ENCODE results near the gene ZNF341. TPM values are rescaled to one million over a fixed set of nuclear protein-coding genes. Genes with fewer than 3 reads are reported as not detected.

ZNF341 gene
- polyA plus RNA-seq, 1 donor from 2014 or later: 1.2 TPM

DNA sequence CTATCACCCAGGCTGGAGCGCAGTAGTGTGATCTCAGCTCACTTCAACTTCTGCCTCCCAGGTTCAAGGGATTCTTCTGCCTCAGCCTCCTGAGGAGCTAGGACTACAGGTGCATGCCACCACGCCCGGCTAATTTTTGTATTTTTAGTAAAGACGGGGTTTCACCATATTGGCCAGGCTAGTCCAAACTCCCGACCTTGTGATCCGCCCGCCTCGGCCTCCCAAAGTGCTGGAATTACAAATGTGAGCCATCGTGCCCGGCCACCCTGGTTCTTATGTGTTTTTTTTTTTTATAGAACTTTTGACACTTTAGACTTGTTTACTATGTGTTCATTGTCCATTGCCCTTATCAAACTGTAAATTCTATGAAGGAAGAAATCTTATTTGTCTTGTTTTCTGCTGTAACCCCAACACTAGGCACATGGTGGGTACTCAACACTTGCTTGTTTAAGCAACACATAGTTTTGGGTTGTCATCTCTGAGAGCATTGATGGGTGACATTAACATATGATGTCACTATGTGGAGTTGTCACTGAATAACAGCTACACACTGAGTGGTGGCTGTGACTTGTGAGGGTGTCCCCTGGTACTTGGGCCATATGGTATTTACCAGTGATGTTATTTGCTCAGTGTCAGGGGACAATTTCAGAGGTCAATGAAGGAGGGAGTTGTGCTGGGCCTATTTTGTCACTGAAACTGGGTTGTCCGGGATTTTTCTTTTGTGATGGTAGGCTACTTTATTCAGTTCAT, 10.2 kb upstream of the ZNF341 start:
- H3K27me3 ChIP-seq (ENCODE audit: insufficient read depth, low read depth, low read length): no peaks in the 10 kb centered on the region
- H3K79me2 ChIP-seq (replicated peaks; ENCODE audit: insufficient read depth, low read length): no peaks in the 10 kb centered on the region
- no peak overlapping the region for H3K4me3 ChIP-seq (ENCODE audit: low read length)
- H3K9ac ChIP-seq (ENCODE audit: low read length): no peak overlapping the region
- TF ChIP-seq EP300 (conservative IDR thresholded peaks at IDR 0.05; ENCODE audit: poor library complexity, severe bottlenecking) (no peak), MXI1 (conservative IDR thresholded peaks at IDR 0.05; ENCODE audit: poor library complexity, severe bottlenecking) (no peak), RAD21 (conservative IDR thresholded peaks at IDR 0.05) (no peak), SMC3 (conservative IDR thresholded peaks at IDR 0.05; ENCODE audit: poor library complexity) (no peak), TAF1 (IDR thresholded peaks at IDR 0.05; ENCODE audit: low read depth) (no peak), POLR2AphosphoS5 (IDR thresholded peaks at IDR 0.05) (no peak), EZH2 (IDR thresholded peaks at IDR 0.05; ENCODE audit: borderline replicate concordance, insufficient read depth, low read length, poor library complexity, severe bottlenecking) (no peak)
- TF ChIP-seq, protein P1, sequence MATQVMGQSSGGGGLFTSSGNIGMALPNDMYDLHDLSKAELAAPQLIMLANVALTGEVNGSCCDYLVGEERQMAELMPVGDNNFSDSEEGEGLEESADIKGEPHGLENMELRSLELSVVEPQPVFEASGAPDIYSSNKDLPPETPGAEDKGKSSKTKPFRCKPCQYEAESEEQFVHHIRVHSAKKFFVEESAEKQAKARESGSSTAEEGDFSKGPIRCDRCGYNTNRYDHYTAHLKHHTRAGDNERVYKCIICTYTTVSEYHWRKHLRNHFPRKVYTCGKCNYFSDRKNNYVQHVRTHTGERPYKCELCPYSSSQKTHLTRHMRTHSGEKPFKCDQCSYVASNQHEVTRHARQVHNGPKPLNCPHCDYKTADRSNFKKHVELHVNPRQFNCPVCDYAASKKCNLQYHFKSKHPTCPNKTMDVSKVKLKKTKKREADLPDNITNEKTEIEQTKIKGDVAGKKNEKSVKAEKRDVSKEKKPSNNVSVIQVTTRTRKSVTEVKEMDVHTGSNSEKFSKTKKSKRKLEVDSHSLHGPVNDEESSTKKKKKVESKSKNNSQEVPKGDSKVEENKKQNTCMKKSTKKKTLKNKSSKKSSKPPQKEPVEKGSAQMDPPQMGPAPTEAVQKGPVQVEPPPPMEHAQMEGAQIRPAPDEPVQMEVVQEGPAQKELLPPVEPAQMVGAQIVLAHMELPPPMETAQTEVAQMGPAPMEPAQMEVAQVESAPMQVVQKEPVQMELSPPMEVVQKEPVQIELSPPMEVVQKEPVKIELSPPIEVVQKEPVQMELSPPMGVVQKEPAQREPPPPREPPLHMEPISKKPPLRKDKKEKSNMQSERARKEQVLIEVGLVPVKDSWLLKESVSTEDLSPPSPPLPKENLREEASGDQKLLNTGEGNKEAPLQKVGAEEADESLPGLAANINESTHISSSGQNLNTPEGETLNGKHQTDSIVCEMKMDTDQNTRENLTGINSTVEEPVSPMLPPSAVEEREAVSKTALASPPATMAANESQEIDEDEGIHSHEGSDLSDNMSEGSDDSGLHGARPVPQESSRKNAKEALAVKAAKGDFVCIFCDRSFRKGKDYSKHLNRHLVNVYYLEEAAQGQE (IDR thresholded peaks at IDR 0.05; ENCODE audit: borderline replicate concordance): no peak
- TF ChIP-seq, protein P2, sequence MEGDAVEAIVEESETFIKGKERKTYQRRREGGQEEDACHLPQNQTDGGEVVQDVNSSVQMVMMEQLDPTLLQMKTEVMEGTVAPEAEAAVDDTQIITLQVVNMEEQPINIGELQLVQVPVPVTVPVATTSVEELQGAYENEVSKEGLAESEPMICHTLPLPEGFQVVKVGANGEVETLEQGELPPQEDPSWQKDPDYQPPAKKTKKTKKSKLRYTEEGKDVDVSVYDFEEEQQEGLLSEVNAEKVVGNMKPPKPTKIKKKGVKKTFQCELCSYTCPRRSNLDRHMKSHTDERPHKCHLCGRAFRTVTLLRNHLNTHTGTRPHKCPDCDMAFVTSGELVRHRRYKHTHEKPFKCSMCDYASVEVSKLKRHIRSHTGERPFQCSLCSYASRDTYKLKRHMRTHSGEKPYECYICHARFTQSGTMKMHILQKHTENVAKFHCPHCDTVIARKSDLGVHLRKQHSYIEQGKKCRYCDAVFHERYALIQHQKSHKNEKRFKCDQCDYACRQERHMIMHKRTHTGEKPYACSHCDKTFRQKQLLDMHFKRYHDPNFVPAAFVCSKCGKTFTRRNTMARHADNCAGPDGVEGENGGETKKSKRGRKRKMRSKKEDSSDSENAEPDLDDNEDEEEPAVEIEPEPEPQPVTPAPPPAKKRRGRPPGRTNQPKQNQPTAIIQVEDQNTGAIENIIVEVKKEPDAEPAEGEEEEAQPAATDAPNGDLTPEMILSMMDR (IDR thresholded peaks at IDR 0.05; ENCODE audit: poor library complexity, severe bottlenecking): no peak
- H3K9me2 ChIP-seq (ENCODE audit: insufficient read depth, low read length): no peaks in the 10 kb centered on the region
- no peak overlapping the region for H3K4me2 ChIP-seq (ENCODE audit: low read length)
- no peaks in the 10 kb centered on the region for H3K36me3 ChIP-seq (ENCODE audit: insufficient read depth, low read length)
- H3F3A ChIP-seq (ENCODE audit: insufficient read depth, low read length, poor library complexity, severe bottlenecking): no peaks in the 10 kb centered on the region
- H4K20me1 ChIP-seq (ENCODE audit: insufficient read depth): no peaks in the 10 kb centered on the region
- H2AFZ ChIP-seq (ENCODE audit: low read depth, low read length): no peak overlapping the region
- no peaks in the 10 kb centered on the region for H3K9me3 ChIP-seq (ENCODE audit: low read length)
- no peak overlapping the region for H3K27ac ChIP-seq (ENCODE audit: low read length)

DNA sequence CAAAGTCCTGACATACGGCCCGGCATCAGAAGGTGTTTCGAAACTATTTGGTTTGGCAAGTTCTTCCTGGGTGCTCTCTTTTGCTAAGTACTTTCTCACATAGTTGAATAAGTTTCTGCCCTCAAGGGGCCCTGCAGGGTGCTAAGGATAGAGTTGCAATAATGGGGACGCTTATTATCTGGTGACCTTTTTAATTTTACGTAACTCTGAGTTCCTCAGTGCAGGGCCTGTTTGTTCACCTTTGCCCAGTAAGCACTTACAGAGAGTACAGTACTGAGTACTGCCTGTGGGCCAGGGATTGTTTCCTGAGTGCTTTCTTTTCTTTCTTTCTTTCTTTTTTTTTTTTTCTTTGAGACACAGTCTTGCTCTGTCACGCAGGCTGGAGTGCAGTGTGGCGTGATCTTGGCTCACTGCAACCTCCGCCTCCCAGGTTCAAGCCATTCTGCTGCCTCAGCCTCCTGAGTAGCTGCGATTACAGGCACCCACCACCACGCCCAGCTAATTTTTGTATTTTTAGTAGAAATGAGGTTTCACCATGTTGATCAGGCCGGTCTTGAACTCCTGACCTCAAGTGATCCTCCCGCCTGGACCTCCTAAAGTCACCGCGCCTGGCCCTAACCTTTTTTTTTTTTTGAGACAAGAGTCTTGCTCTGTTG, 7.2 kb upstream of the ZNF341 start:
- H4K20me1 ChIP-seq (ENCODE audit: insufficient read depth): no peaks in the 10 kb centered on the region
- H3F3A ChIP-seq (ENCODE audit: insufficient read depth, low read length, poor library complexity, severe bottlenecking): no peaks in the 10 kb centered on the region
- H3K36me3 ChIP-seq (ENCODE audit: insufficient read depth, low read length): no peaks in the 10 kb centered on the region
- no peak overlapping the region for H2AFZ ChIP-seq (ENCODE audit: low read depth, low read length)
- H3K9ac ChIP-seq (ENCODE audit: low read length): no peak overlapping the region
- TF ChIP-seq EP300 (conservative IDR thresholded peaks at IDR 0.05; ENCODE audit: poor library complexity, severe bottlenecking) (no peak), EZH2 (IDR thresholded peaks at IDR 0.05; ENCODE audit: borderline replicate concordance, insufficient read depth, low read length, poor library complexity, severe bottlenecking) (no peak), SMC3 (conservative IDR thresholded peaks at IDR 0.05; ENCODE audit: poor library complexity) (no peak), RAD21 (conservative IDR thresholded peaks at IDR 0.05) (no peak), TAF1 (IDR thresholded peaks at IDR 0.05; ENCODE audit: low read depth) (no peak), MXI1 (conservative IDR thresholded peaks at IDR 0.05; ENCODE audit: poor library complexity, severe bottlenecking) (no peak)
- TF ChIP-seq, protein P1 (IDR thresholded peaks at IDR 0.05; ENCODE audit: borderline replicate concordance): no peak
- TF ChIP-seq, protein P2 (IDR thresholded peaks at IDR 0.05; ENCODE audit: poor library complexity, severe bottlenecking): no peak
- H3K27ac ChIP-seq (ENCODE audit: low read length): no peak overlapping the region
- no peaks in the 10 kb centered on the region for H3K27me3 ChIP-seq (ENCODE audit: insufficient read depth, low read depth, low read length)
- H3K4me2 ChIP-seq (ENCODE audit: low read length): no peak overlapping the region
- H3K4me3 ChIP-seq (ENCODE audit: low read length): no peak overlapping the region
- no peaks in the 10 kb centered on the region for H3K79me2 ChIP-seq (replicated peaks; ENCODE audit: insufficient read depth, low read length)
- no peaks in the 10 kb centered on the region for H3K9me2 ChIP-seq (ENCODE audit: insufficient read depth, low read length)
- H3K9me3 ChIP-seq (ENCODE audit: low read length): no peaks in the 10 kb centered on the region

Measured in neural cell (in vitro differentiated cells).